Mesendoderm (in vitro differentiated cells): ENCODE data around the gene ATXN7L1.

Experiments
- DNase-seq: peaks from one replicate; pipeline ENCODE4 v3.0.0; 2013
- H2AK5ac ChIP-seq: 2 replicates; pipeline ENCODE4 v1.6.1; 2013; ENCODE audit warnings: low read length, inconsistent platforms
- H2BK120ac ChIP-seq: 2 replicates; pipeline ENCODE4 v1.6.1; 2013; ENCODE audit warnings: low read depth, mild to moderate bottlenecking, low read length, moderate library complexity, mixed read lengths
- H2BK15ac ChIP-seq: replicated peaks from 2 replicates; pipeline ENCODE4 v1.6.1; 2013; ENCODE audit warnings: low read depth, mild to moderate bottlenecking, moderate library complexity
- H2BK5ac ChIP-seq: 2 replicates; pipeline ENCODE4 v1.6.1; 2013; ENCODE audit warnings: low read length, inconsistent platforms
- H3K18ac ChIP-seq: 2 replicates; pipeline ENCODE4 v1.6.1; 2013; ENCODE audit warnings: mild to moderate bottlenecking, low read length, mixed read lengths
- H3K23ac ChIP-seq: one replicate; pipeline ENCODE4 v1.6.1; 2013; ENCODE audit warnings: low read length
- H3K27ac ChIP-seq: 2 replicates; pipeline ENCODE4 v1.5.1; 2013; ENCODE audit warnings: low read depth, mild to moderate bottlenecking, inconsistent platforms, low read length, moderate library complexity
- H3K27me3 ChIP-seq: 2 replicates; pipeline ENCODE4 v1.6.1; 2013; ENCODE audit warnings: low read length, control low read depth, mild to moderate bottlenecking, inconsistent platforms; ENCODE audit not compliant: insufficient read depth, poor library complexity
- H3K36me3 ChIP-seq: 2 replicates; pipeline ENCODE4 v1.6.1; 2013; ENCODE audit warnings: low read length, inconsistent platforms; ENCODE audit not compliant: control insufficient read depth, insufficient read depth
- H3K4ac ChIP-seq: one replicate; pipeline ENCODE4 v1.6.1; 2013; ENCODE audit warnings: low read depth, mild to moderate bottlenecking, low read length, moderate library complexity
- H3K4me1 ChIP-seq: 2 replicates; pipeline ENCODE4 v1.6.1; 2013; ENCODE audit warnings: low read depth, low read length, inconsistent platforms; ENCODE audit not compliant: control insufficient read depth
- H3K4me2 ChIP-seq: 2 replicates; pipeline ENCODE4 v1.6.1; 2013; ENCODE audit warnings: low read length
- H3K4me3 ChIP-seq: 2 replicates; pipeline ENCODE4 v1.5.1; 2013; ENCODE audit warnings: mild to moderate bottlenecking, low read length
- H3K56ac ChIP-seq: one replicate; pipeline ENCODE4 v1.6.1; 2013; ENCODE audit warnings: low read length
- H3K79me1 ChIP-seq: 2 replicates; pipeline ENCODE4 v1.6.1; 2013; ENCODE audit warnings: low read length, inconsistent platforms
- H3K79me2 ChIP-seq: 2 replicates; pipeline ENCODE4 v1.6.1; 2013; ENCODE audit warnings: mild to moderate bottlenecking, low read length; ENCODE audit not compliant: control insufficient read depth, insufficient read depth
- H3K9ac ChIP-seq: 2 replicates; pipeline ENCODE4 v1.6.1; 2013; ENCODE audit warnings: low read length, inconsistent platforms
- H4K5ac ChIP-seq: one replicate; pipeline ENCODE4 v1.6.1; 2013; ENCODE audit warnings: low read length
- H4K8ac ChIP-seq: one replicate; pipeline ENCODE4 v1.6.1; 2013; ENCODE audit warnings: low read depth, mild to moderate bottlenecking, control low read depth, low read length, moderate library complexity
- WGBS: extraction: QIAGEN DNeasy Blood & Tissue Kit; methylation state at CpG from one replicate; pipeline ENCODE4 v1.1.7; 2013; ENCODE audit warnings: low lambda C conversion rate, missing lambda C conversion rate; ENCODE audit not compliant: insufficient coverage; ENCODE audit errors: extremely low coverage; 5-methylcytosine and 5-hydroxymethylcytosine counted together

The ATXN7L1 gene

DNA sequence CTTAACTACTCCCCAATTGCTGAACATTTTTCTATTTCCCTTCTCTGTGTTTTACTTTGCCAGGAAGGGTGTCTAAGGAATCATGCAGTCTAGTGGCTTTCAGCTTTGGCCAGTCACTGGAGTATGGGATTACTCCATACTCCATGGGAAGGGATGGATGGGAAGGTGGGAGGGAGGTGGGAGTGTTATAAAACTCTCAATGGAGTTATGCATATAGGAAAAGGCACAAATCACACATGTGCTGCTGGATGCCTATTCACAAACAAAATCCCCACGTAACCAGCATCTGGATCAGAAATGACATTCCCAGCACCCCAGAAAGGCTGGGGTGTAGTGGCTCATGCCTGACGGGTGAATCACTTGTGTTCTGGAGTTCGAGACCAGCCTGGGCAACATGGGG lies 125.3 kb downstream of the ATXN7L1 start:
- H3K27me3 ChIP-seq = no peaks in the 10 kb centered on the region
- H2BK120ac ChIP-seq = no peak overlapping the region
- no CpG with 5 or more reads among the region's 3 CpGs for WGBS

DNA sequence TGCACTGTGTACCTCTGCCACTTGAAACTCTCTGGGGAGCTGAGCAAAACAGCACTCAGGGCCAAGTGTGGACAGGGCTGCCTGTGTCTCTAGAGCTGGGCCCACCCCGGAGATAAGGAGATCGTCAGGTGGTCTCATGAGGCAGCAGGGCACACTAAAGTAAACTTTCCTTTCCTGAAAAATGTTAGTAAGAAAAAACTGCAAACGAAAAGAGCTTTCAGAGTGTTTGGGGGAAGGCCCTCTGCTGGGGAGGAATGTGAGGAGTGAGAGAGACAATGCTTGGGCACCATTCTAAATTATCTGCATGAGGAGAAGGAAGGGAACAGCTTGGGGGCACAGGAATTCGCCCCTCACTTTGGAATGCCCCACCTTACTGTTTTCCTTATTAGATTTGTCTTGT lies 127.7 kb downstream of the ATXN7L1 start:
- H4K8ac ChIP-seq = no peak overlapping the region
- no peaks in the 10 kb centered on the region for H3K79me1 ChIP-seq
- no peaks in the 10 kb centered on the region for H3K27me3 ChIP-seq
- H3K4me1 ChIP-seq = peaks cover 12% of the 10 kb centered on the region
- H2BK15ac ChIP-seq = no peak overlapping the region
- no peak overlapping the region for H3K18ac ChIP-seq
- peak overlapping the region; percentile 77 for H3K56ac ChIP-seq
- H3K4me2 ChIP-seq = no peak overlapping the region
- no peak overlapping the region for H2BK120ac ChIP-seq
- H3K23ac ChIP-seq = no peak overlapping the region
- no CpG with 5 or more reads among the region's 4 CpGs for WGBS
- peak overlapping the region; percentile 81 for H2AK5ac ChIP-seq
- H3K27ac ChIP-seq = no peak overlapping the region
- H3K9ac ChIP-seq = peak overlapping the region; percentile 52
- H3K79me2 ChIP-seq = no peaks in the 10 kb centered on the region
- no peak overlapping the region for H3K4me3 ChIP-seq
- peak overlapping the region; percentile 6 for H3K4ac ChIP-seq
- no peaks in the 10 kb centered on the region for H3K36me3 ChIP-seq
- H2BK5ac ChIP-seq = peak overlapping the region; percentile 79
- peak; percentile 58 for DNase-seq
- no peak overlapping the region for H4K5ac ChIP-seq

More for the DNA sequence above, 125.3 kb downstream of the ATXN7L1 start:
- H3K9ac ChIP-seq = no peak overlapping the region
- H4K5ac ChIP-seq = no peak overlapping the region
- H3K79me1 ChIP-seq = no peaks in the 10 kb centered on the region
- H2BK5ac ChIP-seq = no peak overlapping the region
- no peak for DNase-seq
- H4K8ac ChIP-seq = no peak overlapping the region
- H3K56ac ChIP-seq = no peak overlapping the region
- H3K4me2 ChIP-seq = no peak overlapping the region
- no peaks in the 10 kb centered on the region for H3K79me2 ChIP-seq
- H3K23ac ChIP-seq = no peak overlapping the region
- H2BK15ac ChIP-seq = no peak overlapping the region
- H2AK5ac ChIP-seq = no peak overlapping the region
- H3K4ac ChIP-seq = no peak overlapping the region
- H3K36me3 ChIP-seq = no peaks in the 10 kb centered on the region
- H3K18ac ChIP-seq = no peak overlapping the region
- H3K27ac ChIP-seq = no peak overlapping the region
- H3K4me1 ChIP-seq = peaks cover 7% of the 10 kb centered on the region
- no peak overlapping the region for H3K4me3 ChIP-seq

DNA sequence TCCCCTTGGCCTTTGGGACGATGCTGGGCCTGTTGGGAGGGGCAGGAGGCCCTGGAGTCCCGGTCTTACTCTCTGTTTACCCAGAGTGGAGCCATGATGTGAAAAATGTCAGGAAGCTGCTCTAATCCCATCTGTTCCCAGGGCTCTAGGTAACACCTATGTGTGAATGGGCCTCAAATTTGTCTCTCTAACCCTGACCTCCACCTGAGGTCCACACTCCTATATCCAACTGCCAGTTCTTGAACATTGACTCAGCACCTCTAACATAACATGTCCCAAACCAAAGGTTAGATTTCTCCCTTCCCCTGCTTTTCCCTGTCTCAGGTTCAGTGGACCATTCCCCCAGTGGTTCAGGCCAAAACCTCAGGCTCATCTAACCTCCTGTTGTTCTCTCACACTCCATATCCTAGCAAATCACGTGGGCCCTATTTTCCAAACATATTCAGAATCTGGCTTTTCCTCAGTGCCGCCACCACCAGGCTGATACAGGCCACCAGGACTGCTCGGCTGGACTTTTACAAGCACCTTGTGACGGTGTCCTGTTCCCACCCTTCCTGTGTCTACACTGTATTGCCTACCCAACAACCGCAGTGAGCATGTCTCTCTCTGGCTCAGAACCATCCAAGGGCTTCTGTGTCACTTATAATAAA lies 130.6 kb downstream of the ATXN7L1 start:
- peak overlapping the region; percentile 47 for H2BK5ac ChIP-seq
- H3K79me1 ChIP-seq = peaks cover 1% of the 10 kb centered on the region
- peaks cover 20% of the 10 kb centered on the region for H3K4me1 ChIP-seq
- no peak overlapping the region for H3K4ac ChIP-seq
- no peak overlapping the region for H3K18ac ChIP-seq
- H3K27ac ChIP-seq = peak overlapping the region; percentile 16
- no peaks in the 10 kb centered on the region for H3K79me2 ChIP-seq
- DNase-seq = peak; percentile 89
- H4K5ac ChIP-seq = no peak overlapping the region
- H3K56ac ChIP-seq = peak overlapping the region; percentile 6
- no peaks in the 10 kb centered on the region for H3K36me3 ChIP-seq
- no peak overlapping the region for H4K8ac ChIP-seq
- H3K27me3 ChIP-seq = no peaks in the 10 kb centered on the region
- H2BK120ac ChIP-seq = no peak overlapping the region
- WGBS = no CpG with 5 or more reads among the region's 7 CpGs
- H3K4me3 ChIP-seq = no peak overlapping the region
- H2BK15ac ChIP-seq = no peak overlapping the region
- H2AK5ac ChIP-seq = no peak overlapping the region
- no peak overlapping the region for H3K9ac ChIP-seq
- no peak overlapping the region for H3K23ac ChIP-seq
- no peak overlapping the region for H3K4me2 ChIP-seq

DNA sequence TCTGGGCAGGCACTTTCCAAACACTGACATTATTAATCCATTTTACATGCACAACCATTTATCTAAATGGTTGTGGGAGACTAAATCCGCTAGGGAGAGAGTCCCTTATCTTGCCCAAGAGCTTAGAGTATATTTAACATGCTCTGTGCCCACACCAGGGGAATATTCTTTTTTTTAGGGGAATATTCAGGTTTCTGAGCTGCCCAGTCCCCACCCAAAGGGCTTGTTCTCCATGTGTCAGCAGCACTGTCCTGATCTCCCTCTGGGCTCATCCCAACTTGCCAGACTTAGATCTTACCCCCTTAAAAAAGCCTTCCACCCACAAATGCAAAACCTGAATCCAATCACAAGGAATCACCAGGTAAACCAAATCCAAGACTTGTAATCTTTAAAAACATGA lies 132.1 kb downstream of the ATXN7L1 start:
- H2BK5ac ChIP-seq = no peak overlapping the region
- no peak overlapping the region for H3K56ac ChIP-seq
- H4K5ac ChIP-seq = no peak overlapping the region
- WGBS = no CpG with 5 or more reads among the region's 1 CpG
- H3K4me3 ChIP-seq = no peak overlapping the region
- no peak overlapping the region for H2AK5ac ChIP-seq
- DNase-seq = no peak
- H3K27ac ChIP-seq = no peak overlapping the region
- H4K8ac ChIP-seq = no peak overlapping the region
- H3K79me1 ChIP-seq = peaks cover 3% of the 10 kb centered on the region
- H3K79me2 ChIP-seq = no peaks in the 10 kb centered on the region
- no peak overlapping the region for H2BK120ac ChIP-seq
- H3K23ac ChIP-seq = no peak overlapping the region
- no peaks in the 10 kb centered on the region for H3K27me3 ChIP-seq
- no peak overlapping the region for H3K4ac ChIP-seq
- H3K18ac ChIP-seq = no peak overlapping the region
- H3K9ac ChIP-seq = no peak overlapping the region
- peaks cover 20% of the 10 kb centered on the region for H3K4me1 ChIP-seq
- no peak overlapping the region for H2BK15ac ChIP-seq
- H3K36me3 ChIP-seq = no peaks in the 10 kb centered on the region
- no peak overlapping the region for H3K4me2 ChIP-seq

DNA sequence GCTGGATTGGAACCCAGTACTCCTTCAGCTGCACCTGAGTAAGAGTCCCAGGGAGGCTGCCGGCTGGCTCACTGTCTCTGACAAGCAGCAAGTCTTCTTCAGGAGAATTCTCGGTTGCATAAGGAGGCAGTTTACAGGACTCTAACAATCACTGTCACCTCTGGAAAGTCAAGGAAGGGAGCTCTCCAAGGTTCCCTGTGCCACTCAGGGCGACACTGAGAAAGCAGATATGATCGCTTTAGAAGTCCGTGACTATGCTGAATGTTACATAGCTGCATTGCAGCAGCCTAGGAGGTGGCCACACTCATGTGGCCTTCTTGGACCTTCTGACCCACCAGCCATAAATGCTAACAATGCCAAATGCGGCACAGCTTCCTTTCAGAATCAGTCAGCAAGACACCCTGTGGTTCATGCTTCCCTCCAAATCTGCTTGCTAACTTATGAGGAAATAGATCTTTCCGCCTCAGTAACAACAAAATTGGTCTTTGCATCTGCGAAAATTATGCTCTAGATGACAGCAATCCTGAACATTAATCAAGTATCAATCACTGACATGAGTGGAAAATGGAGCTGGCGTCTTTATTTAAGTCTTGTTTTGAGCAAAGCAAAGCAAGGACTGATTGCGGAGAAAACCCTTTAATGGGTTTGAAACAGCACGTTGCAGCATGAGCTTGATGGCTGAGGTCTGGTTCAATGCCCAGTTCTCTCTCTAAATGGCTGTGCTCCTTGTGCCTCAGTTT lies 132.9 kb downstream of the ATXN7L1 start:
- H2BK15ac ChIP-seq = no peak overlapping the region
- no peak overlapping the region for H3K4me3 ChIP-seq
- no peak overlapping the region for H3K4me2 ChIP-seq
- no peaks in the 10 kb centered on the region for H3K27me3 ChIP-seq
- H3K56ac ChIP-seq = no peak overlapping the region
- H2BK120ac ChIP-seq = no peak overlapping the region
- H3K79me2 ChIP-seq = no peaks in the 10 kb centered on the region
- no peak overlapping the region for H3K18ac ChIP-seq
- WGBS = no CpG with 5 or more reads among the region's 11 CpGs
- no peak overlapping the region for H2AK5ac ChIP-seq
- peaks cover 18% of the 10 kb centered on the region for H3K4me1 ChIP-seq
- no peak overlapping the region for H3K4ac ChIP-seq
- H4K8ac ChIP-seq = no peak overlapping the region
- H3K79me1 ChIP-seq = peaks cover 3% of the 10 kb centered on the region
- no peak overlapping the region for H3K27ac ChIP-seq
- H3K9ac ChIP-seq = no peak overlapping the region
- no peak overlapping the region for H2BK5ac ChIP-seq
- H4K5ac ChIP-seq = no peak overlapping the region
- DNase-seq = peak; percentile 62
- no peaks in the 10 kb centered on the region for H3K36me3 ChIP-seq
- no peak overlapping the region for H3K23ac ChIP-seq
